Thyroid gland (tissue), 4 donors: Measurements from ENCODE around the gene TAF3. TPM values are rescaled to one million over a fixed set of nuclear protein-coding genes. Genes with fewer than 3 reads are reported as not detected.

Experiments used
- DNase-seq, 2 donors: peaks; one replicate each; pipeline ENCODE4 v3.0.0-alpha.2; 2019
- H3K27ac ChIP-seq, 3 donors: fragments of 200-600 bp; sonication (generic); 1 replicate in 2 of 3; 2 replicates in 1 of 3; pipeline ENCODE4 v1.5.1; 2016 to 2019; ENCODE audit warnings: mild to moderate bottlenecking in 1 of 3, moderate library complexity in 1 of 3
- H3K27me3 ChIP-seq: fragments of 200-600 bp; sonication (generic); one replicate; pipeline ENCODE4 v1.5.1; 2019
- H3K36me3 ChIP-seq, 2 donors: fragments of 200-600 bp; sonication (generic); one replicate each; pipeline ENCODE4 v1.5.1; 2016 to 2019
- H3K4me1 ChIP-seq, 2 donors: fragments of 200-600 bp; sonication (generic); one replicate each; pipeline ENCODE4 v1.5.1; 2017 to 2019
- H3K4me3 ChIP-seq, 3 donors: fragments of 200-600 bp; sonication (generic); replicated peaks in 1 of 3; 1 replicate in 2 of 3; 2 replicates in 1 of 3; pipeline ENCODE4 v1.5.1; 2016; ENCODE audit warnings: mild to moderate bottlenecking in 1 of 3
- H3K9me3 ChIP-seq: fragments of 200-600 bp; sonication (generic); one replicate; pipeline ENCODE4 v1.5.1; 2017
- CTCF ChIP-seq, 6 experiments: fragments of 200-600 bp in 3 of 6; fragments of 450-650 bp in 3 of 6; sonication (generic) in 3 of 6; IDR thresholded peaks; one replicate each; pipeline ENCODE4 v1.5.1; 2016 to 2019; ENCODE audit warnings: antibody characterized with exemption in 6 of 6, mild to moderate bottlenecking in 2 of 6, inconsistent platforms in 1 of 6, moderate library complexity in 1 of 6
- POLR2A ChIP-seq, 2 donors: fragments of 450-650 bp; IDR thresholded peaks; one replicate each; pipeline ENCODE4 v1.6.1; 2017; ENCODE audit warnings: antibody characterized with exemption in 2 of 2, mild to moderate bottlenecking in 2 of 2, moderate library complexity in 1 of 2
- WGBS, 2 donors: methylation state at CpG; one replicate each; pipeline ENCODE4 v1.1.5; 2017; 5-methylcytosine and 5-hydroxymethylcytosine counted together
- intact Hi-C: fragments of 100-400 bp; cut with DNase I; formaldehyde crosslinking; loops from one replicate; pipeline ENCODE4 v1.15.1; 2023
- total RNA-seq, 4 donors: library from RNA; depleted of rRNA; stranded (reverse); fragments of >200 nt; gene quantifications; one replicate each; pipeline ENCODE4 v1.2.3, GENCODE V29; 2016

Gene TAF3
- total RNA-seq, 4 donors from 2014 or later = 6.7 to 11.0 (median 8.6) TPM

- TF ChIP-seq POLR2A (IDR thresholded peaks at IDR 0.05) = no peak
- no peak for TF ChIP-seq CTCF (IDR thresholded peaks at IDR 0.05)
- no peak overlapping the region for H3K27ac ChIP-seq
- H3K36me3 ChIP-seq = peaks cover 0 to 4% of the 10 kb centered on the region in 2 donors
- WGBS, 2 donors = 80 to 86% methylated on average over 13 of the region's 13 CpGs
- no peaks in the 10 kb centered on the region for H3K9me3 ChIP-seq
- intact Hi-C loops = no loop called here
- DNase-seq = no peak
- H3K4me1 ChIP-seq = no peaks in the 10 kb centered on the region
- no peak overlapping the region for H3K4me3 ChIP-seq
- no peaks in the 10 kb centered on the region for H3K27me3 ChIP-seq
Measured at GRCh38 chr10:8063935-8064334, 245.6 kb downstream of the TAF3 start.

- no peaks in the 10 kb centered on the region for H3K4me1 ChIP-seq
- no peaks in the 10 kb centered on the region for H3K27me3 ChIP-seq
- intact Hi-C loops = no loop called here
- DNase-seq = no peak
- 71 to 73% methylated on average over 5 of the region's 5 CpGs for WGBS, 2 donors
- no peaks in the 10 kb centered on the region for H3K9me3 ChIP-seq
- no peak overlapping the region for H3K27ac ChIP-seq
- peaks cover 2 to 4% of the 10 kb centered on the region in 2 donors for H3K36me3 ChIP-seq
- no peak overlapping the region for H3K4me3 ChIP-seq
- TF ChIP-seq POLR2A (IDR thresholded peaks at IDR 0.05) (no peak), CTCF (IDR thresholded peaks at IDR 0.05) (no peak)
Measured at GRCh38 chr10:8064436-8064835, 246.1 kb downstream of the TAF3 start.

DNA sequence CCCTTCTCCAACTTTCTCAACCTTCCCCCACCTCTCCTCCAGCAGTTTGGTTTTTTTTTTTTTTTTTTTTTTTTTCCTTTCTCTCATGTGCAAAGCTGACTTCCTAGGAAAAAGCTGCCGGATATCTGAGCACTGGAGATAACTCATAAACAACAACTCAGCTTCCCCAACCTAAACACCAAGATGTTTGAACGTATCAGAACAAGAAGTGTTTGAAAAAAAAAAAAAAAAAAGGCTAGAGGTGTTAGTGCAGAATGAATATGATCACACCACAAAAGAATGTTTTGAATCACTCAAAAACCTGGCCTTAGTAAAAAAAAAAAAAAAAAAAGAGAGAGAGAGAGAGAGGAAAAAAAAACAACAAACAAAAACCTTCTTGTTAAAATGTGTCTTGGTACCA is 247.3 kb downstream of the TAF3 start:
- H3K4me3 ChIP-seq = no peak overlapping the region
- no peaks in the 10 kb centered on the region for H3K9me3 ChIP-seq
- no peak overlapping the region for H3K27ac ChIP-seq
- no peak for DNase-seq
- TF ChIP-seq POLR2A (IDR thresholded peaks at IDR 0.05) (no peak), CTCF (IDR thresholded peaks at IDR 0.05) (no peak)
- H3K27me3 ChIP-seq = no peaks in the 10 kb centered on the region
- intact Hi-C loops = no loop called here
- WGBS, 2 donors = 64 to 69% methylated on average over 2 of the region's 2 CpGs
- peaks cover 6% of the 10 kb centered on the region in 2 donors for H3K36me3 ChIP-seq
- H3K4me1 ChIP-seq = no peaks in the 10 kb centered on the region

- TF ChIP-seq POLR2A (IDR thresholded peaks at IDR 0.05) (no peak), CTCF (IDR thresholded peaks at IDR 0.05) (no peak)
- Histone ChIP-seq H3K27me3 (no peaks in the 10 kb centered on the region), H3K27ac (no peak overlapping the region), H3K36me3 (peaks cover 6% of the 10 kb centered on the region in 2 donors), H3K4me3 (no peak overlapping the region), H3K4me1 (no peaks in the 10 kb centered on the region), H3K9me3 (no peaks in the 10 kb centered on the region)
- DNase-seq = no peak
- WGBS, 2 donors = 82 to 87% methylated on average over 1 of the region's 1 CpG
- intact Hi-C loops = no loop called here
Measured at GRCh38 chr10:8066124-8066523, 247.8 kb downstream of the TAF3 start.

Other genes starting within 250 kb of the TAF3 start
- gene ITIH5, start 151.5 kb upstream of the TAF3 start, total RNA-seq = 10 to 100 TPM; 14.4 to 31.3 (median 20.2) TPM
- gene ITIH2, start 115.2 kb upstream of the TAF3 start, total RNA-seq = not detected
- 10 to 100 TPM in 1 of 4 donors, 1 to 10 TPM in 3; 7.5 to 10.2 (median 8.1) TPM for gene KIN, start 30.5 kb upstream of the TAF3 start, total RNA-seq
- 100 to 1,000 TPM; 279 to 417 (median 352) TPM for gene ATP5F1C, start 30.3 kb upstream of the TAF3 start, total RNA-seq
- 1 to 10 TPM; 1.1 to 3.8 (median 1.9) TPM for gene GATA3, start 236.2 kb downstream of the TAF3 start, total RNA-seq